ENCODE results near the gene ST3GAL6. TPM values are rescaled to one million over a fixed set of nuclear protein-coding genes. Genes with fewer than 3 reads are reported as not detected.
A peak's percentile ranks its signal among the peaks of the same experiment; 100 is the strongest.

ST3GAL6 gene
- total and polyA plus RNA-seq, 2 of the 13 experiments (the other 11 are each of a cell fraction or from before 2014, with no cell fraction given), result 17.5 to 23.2 TPM

DNA sequence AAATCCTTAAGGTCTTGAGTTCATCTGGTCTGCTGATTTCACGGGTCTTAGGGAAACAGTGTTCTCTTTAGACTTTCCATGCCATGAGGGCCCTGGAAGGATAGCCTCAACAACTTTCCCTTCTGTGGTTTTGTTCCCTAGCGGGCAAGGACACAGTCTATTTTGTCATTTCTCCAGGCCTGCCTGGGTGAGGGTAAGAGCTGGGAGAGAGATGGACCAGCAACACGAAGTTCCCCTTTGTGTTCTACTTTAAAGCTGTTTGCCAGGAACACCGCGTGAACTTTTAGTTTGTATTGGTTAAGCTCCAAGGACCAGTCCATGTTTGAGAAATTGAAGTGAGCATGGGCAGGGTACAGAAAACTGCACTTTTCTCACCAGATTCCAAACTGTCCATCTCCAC lies 20.9 kb downstream of the ST3GAL6 start:
- Histone ChIP-seq H3K9ac (ENCODE audit: insufficient read depth, low read depth, low read length) (no peak overlapping the region), H3K36me3 (replicated peaks in 1 of 2; ENCODE audit: control insufficient read depth in 1 of 2, insufficient read depth in 2 of 2, low read length in 2 of 2) (peaks cover 2 to 8% of the 10 kb centered on the region in 2 experiments; a peak in 3 of 5 replicates), H3K4me3 (replicated peaks in 1 of 3; ENCODE audit: insufficient read depth in 1 of 3, low read depth in 2 of 3, low read length in 3 of 3) (no peak overlapping the region; a peak in 1 of 6 replicates), H4K20me1 (ENCODE audit: insufficient read depth, low read length) (no peaks in the 10 kb centered on the region), H2AFZ (ENCODE audit: low read length) (no peak overlapping the region), H3K27me3 (ENCODE audit: control insufficient read depth in 1 of 2, insufficient read depth in 2 of 2, low read length in 2 of 2) (no peaks in the 10 kb centered on the region), H3K4me2 (ENCODE audit: low read depth, low read length) (peak overlapping the region; percentile 33; the same call in 1 of the 2 replicates), H3K4me1 (ENCODE audit: insufficient read depth, low read length) (peaks cover 91% of the 10 kb centered on the region), H3K79me2 (ENCODE audit: insufficient read depth, low read length) (peaks cover 3% of the 10 kb centered on the region), H3K27ac (ENCODE audit: extremely low read length, insufficient read depth, low read length) (peak overlapping the region; percentile 70), H3K9me3 (ENCODE audit: low read length) (no peaks in the 10 kb centered on the region)
- CTCF ChIA-PET (ENCODE audit: low intra/inter-chr PET ratio, low total read pairs), result no interaction called here
- no peak for DNase-seq (ENCODE audit: low spot score)
- no peak; the same call in 2 of the 3 replicates for ATAC-seq
- intact Hi-C loops (cut with micrococcal nuclease; ENCODE audit: unreplicated experiment), result loop anchor here (5.0 kb wide), 1 partner anchor 92 kb away; no protein-coding TSS in a partner anchor
- POLR2A ChIA-PET, result interaction anchor here (1.0 kb wide), 2 partner anchors 50 to 52 kb away, joined by 3 to 7 read pairs; no protein-coding TSS in a partner anchor
- 26% methylated on average over 5 of the region's 5 CpGs for WGBS (ENCODE audit: low lambda C conversion rate)
- BruUV-seq (replicated peaks), result no TSS peak
- FAIRE-seq, result no peak
- in situ Hi-C loops (cut with HindIII; ENCODE audit: extremely low pct_ligation_motif_present, low pct_unique_long_range_greater_than_20kb), result no loop called here
- TF ChIP-seq RNF2 (conservative IDR thresholded peaks at IDR 0.05; ENCODE audit: low read depth), result no peak
- TF ChIP-seq SP2 (CRISPR knock-in tag; IDR thresholded peaks at IDR 0.05), result no peak
- TF ChIP-seq, protein P1, sequence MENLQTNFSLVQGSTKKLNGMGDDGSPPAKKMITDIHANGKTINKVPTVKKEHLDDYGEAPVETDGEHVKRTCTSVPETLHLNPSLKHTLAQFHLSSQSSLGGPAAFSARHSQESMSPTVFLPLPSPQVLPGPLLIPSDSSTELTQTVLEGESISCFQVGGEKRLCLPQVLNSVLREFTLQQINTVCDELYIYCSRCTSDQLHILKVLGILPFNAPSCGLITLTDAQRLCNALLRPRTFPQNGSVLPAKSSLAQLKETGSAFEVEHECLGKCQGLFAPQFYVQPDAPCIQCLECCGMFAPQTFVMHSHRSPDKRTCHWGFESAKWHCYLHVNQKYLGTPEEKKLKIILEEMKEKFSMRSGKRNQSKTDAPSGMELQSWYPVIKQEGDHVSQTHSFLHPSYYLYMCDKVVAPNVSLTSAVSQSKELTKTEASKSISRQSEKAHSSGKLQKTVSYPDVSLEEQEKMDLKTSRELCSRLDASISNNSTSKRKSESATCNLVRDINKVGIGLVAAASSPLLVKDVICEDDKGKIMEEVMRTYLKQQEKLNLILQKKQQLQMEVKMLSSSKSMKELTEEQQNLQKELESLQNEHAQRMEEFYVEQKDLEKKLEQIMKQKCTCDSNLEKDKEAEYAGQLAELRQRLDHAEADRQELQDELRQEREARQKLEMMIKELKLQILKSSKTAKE (CRISPR knock-in tag; IDR thresholded peaks at IDR 0.05; ENCODE audit: borderline replicate concordance), result no peak
- TF ChIP-seq, protein P2, sequence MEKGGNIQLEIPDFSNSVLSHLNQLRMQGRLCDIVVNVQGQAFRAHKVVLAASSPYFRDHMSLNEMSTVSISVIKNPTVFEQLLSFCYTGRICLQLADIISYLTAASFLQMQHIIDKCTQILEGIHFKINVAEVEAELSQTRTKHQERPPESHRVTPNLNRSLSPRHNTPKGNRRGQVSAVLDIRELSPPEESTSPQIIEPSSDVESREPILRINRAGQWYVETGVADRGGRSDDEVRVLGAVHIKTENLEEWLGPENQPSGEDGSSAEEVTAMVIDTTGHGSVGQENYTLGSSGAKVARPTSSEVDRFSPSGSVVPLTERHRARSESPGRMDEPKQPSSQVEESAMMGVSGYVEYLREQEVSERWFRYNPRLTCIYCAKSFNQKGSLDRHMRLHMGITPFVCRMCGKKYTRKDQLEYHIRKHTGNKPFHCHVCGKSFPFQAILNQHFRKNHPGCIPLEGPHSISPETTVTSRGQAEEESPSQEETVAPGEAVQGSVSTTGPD (CRISPR knock-in tag; IDR thresholded peaks at IDR 0.05), result 0 out of 2 replicates have a peak, but pooled peaks have one; percentile 42
- TF ChIP-seq, protein P3, sequence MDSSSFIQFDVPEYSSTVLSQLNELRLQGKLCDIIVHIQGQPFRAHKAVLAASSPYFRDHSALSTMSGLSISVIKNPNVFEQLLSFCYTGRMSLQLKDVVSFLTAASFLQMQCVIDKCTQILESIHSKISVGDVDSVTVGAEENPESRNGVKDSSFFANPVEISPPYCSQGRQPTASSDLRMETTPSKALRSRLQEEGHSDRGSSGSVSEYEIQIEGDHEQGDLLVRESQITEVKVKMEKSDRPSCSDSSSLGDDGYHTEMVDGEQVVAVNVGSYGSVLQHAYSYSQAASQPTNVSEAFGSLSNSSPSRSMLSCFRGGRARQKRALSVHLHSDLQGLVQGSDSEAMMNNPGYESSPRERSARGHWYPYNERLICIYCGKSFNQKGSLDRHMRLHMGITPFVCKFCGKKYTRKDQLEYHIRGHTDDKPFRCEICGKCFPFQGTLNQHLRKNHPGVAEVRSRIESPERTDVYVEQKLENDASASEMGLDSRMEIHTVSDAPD (CRISPR knock-in tag; IDR thresholded peaks at IDR 0.05), result no peak
- no peak for TF ChIP-seq ZNF772 (CRISPR knock-in tag; IDR thresholded peaks at IDR 0.05)
- TF ChIP-seq CENPX (CRISPR knock-in tag; IDR thresholded peaks at IDR 0.05), result no peak
- no peak for TF ChIP-seq MIER2 (CRISPR knock-in tag; IDR thresholded peaks at IDR 0.05)
- TF ChIP-seq ZNF160 (CRISPR knock-in tag; IDR thresholded peaks at IDR 0.05), result no peak
- TF ChIP-seq NONO (IDR thresholded peaks at IDR 0.05), result no peak
- no peak for TF ChIP-seq NONO (CRISPR knock-in tag; conservative IDR thresholded peaks at IDR 0.05)
- TF ChIP-seq, protein P4, sequence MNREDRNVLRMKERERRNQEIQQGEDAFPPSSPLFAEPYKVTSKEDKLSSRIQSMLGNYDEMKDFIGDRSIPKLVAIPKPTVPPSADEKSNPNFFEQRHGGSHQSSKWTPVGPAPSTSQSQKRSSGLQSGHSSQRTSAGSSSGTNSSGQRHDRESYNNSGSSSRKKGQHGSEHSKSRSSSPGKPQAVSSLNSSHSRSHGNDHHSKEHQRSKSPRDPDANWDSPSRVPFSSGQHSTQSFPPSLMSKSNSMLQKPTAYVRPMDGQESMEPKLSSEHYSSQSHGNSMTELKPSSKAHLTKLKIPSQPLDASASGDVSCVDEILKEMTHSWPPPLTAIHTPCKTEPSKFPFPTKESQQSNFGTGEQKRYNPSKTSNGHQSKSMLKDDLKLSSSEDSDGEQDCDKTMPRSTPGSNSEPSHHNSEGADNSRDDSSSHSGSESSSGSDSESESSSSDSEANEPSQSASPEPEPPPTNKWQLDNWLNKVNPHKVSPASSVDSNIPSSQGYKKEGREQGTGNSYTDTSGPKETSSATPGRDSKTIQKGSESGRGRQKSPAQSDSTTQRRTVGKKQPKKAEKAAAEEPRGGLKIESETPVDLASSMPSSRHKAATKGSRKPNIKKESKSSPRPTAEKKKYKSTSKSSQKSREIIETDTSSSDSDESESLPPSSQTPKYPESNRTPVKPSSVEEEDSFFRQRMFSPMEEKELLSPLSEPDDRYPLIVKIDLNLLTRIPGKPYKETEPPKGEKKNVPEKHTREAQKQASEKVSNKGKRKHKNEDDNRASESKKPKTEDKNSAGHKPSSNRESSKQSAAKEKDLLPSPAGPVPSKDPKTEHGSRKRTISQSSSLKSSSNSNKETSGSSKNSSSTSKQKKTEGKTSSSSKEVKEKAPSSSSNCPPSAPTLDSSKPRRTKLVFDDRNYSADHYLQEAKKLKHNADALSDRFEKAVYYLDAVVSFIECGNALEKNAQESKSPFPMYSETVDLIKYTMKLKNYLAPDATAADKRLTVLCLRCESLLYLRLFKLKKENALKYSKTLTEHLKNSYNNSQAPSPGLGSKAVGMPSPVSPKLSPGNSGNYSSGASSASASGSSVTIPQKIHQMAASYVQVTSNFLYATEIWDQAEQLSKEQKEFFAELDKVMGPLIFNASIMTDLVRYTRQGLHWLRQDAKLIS (CRISPR knock-in tag; IDR thresholded peaks at IDR 0.05), result no peak
- TF ChIP-seq ZNF629 (CRISPR knock-in tag; conservative IDR thresholded peaks at IDR 0.05), result 0 out of 2 replicates have a peak, but pooled peaks have one; percentile 36
- TF ChIP-seq, protein P5, sequence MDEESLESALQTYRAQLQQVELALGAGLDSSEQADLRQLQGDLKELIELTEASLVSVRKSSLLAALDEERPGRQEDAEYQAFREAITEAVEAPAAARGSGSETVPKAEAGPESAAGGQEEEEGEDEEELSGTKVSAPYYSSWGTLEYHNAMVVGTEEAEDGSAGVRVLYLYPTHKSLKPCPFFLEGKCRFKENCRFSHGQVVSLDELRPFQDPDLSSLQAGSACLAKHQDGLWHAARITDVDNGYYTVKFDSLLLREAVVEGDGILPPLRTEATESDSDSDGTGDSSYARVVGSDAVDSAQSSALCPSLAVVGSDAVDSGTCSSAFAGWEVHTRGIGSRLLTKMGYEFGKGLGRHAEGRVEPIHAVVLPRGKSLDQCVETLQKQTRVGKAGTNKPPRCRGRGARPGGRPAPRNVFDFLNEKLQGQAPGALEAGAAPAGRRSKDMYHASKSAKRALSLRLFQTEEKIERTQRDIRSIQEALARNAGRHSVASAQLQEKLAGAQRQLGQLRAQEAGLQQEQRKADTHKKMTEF (CRISPR knock-in tag; IDR thresholded peaks at IDR 0.05), result no peak
- TF ChIP-seq TOE1 (CRISPR knock-in tag; IDR thresholded peaks at IDR 0.05), result no peak
